ENCODE data around the gene AKR1A1.
"Not testable (repeated sequence)": the region's sequence is repeated elsewhere in the genome, so short reads cannot be mapped to it uniquely, and the experiment has no call there.

Gene AKR1A1

DNA sequence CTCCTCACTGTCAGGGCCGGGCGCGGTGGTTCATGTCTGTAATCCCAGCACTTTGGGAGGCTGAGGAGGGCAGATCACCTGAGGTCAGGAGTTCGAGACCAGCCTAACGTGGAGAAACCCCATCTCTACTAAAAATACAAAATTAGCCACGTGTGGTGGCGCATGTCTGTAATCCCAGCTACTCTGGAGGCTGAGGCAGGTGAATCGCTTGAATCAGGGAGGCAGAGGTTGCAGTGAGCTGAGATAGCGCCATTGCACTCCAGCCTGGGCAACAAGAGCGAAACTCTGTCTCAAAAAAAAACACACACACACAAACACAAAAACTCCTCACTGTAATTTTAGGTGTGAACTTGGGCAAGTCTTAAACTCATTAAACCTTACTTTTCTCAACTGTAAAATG, 26.7 kb upstream of the AKR1A1 start:
- not testable (repeated sequence) for DNase-seq

DNA sequence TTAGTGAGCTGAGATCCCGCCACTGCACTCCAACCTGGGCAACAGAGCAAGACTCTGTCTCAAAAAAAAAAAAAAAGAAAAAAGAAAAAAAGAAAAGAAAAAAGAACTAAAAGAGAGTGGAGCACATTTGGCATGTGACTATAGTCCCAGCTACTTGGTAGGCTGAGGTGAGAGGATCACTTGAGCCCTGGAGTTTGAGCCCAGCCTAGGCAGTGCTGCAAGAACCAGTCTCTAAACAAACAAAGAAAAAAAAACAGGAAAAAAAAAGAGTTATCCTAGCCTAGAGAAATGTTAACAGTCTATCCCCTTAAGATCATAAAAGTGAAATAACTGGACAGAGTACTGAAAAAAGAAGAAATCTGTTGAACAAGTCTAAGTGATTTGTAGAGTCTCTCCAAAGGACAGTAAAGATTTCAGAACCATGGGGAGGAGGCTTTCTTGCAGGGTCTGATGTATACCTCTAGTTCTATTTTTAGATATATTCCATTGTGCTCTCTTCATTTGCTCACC, 24.4 kb upstream of the AKR1A1 start:
- DNase-seq, result no peak

DNA sequence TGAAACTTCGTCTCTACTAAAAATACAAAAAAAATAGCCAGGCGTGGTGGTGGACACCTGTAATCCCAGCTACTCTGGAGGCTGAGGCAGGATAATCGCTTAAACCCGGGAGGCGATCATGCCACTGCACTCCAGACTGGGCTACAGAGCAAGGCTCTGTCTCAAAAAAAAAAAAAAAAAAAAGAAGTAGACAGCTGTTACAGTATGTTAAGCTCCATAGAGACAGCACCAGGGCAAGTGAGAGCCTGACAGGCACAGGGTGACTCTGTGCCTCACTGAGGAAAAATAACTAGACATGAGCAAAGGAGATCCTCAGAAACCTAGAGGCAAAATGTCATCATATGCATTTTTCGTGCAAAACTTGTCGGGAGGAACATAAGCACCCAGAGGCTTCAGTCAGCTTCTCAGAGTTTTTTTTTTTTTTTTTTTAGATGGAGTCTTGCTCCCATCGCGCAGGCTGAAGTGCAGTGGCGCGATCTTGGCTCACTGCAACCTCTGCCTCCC, 19.9 kb upstream of the AKR1A1 start:
- DNase-seq, result no peak

DNA sequence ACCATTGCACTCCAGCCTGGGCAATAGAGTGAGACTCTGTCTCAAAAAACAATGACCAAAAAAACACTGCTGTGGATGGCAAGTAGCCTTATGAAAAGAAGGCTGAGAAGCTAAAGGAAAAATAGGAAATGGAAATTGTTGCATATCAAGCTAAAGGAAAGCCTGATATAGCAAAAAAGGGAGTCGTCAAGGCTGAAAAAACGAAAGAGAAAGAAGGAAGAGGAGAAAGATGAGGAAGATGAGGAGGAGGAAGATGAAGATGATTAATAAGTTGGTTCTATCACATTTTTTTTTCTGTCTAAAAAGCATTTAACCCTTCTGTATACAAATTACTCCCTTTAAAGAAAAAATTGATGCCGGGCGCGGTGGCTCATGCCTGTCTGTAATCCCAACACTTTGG, 18.8 kb upstream of the AKR1A1 start:
- no peak for DNase-seq

DNA sequence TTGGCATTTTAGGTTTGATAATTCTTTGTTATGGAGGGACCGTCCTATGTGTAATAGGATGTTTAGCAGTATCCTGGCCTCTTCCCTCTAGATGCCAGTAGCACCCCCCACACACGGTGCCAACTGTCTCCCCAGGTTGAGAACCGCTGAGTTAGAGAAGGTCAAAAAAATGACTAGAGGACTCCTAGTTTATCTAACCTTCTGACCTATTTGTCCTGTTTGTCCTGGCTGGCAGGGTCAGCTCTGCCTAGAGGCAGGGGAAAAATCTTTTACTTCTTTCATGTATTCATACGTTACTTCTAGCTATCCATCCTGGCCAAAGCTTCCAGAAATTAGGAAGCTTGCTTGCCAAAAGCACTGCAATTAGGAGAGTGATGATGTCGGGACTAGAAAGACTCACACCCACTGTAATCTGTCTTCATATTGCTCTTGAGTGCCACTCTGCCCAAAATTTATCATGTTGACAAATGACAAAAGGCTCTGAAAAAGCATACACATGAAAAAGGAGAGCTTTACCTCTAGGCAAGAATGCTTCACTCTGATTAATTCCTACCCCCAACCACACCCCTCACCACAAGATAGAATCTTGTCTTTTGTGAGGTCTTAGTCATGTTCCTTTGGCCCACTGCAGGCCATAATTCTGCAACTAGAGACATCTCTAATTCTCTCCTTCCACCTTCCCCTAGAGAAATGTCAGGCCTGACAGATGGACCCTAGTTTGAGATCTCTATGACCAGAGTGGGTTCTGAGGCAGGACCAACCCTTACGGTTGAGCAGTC, 14.4 kb upstream of the AKR1A1 start:
- no peak for DNase-seq

DNA sequence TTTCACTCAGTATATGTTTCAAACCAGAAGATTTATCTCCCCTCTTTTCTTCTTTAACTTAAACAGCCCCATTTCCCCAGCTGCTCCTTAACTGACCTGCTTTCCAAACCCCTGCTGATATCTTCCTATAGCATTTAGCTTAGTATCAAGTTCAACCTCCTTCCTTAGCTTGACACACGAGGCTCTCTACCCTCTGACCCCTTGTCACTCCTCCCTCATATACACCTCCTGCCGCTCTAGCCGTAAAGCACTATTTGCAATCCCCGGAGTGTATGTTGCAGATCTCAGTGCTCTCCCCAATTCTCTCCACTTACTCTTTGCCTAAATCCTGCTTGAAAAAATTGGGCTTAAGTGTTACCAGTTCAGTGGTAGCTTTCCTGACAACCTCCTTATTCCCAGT, 13.7 kb upstream of the AKR1A1 start:
- DNase-seq, result no peak

DNA sequence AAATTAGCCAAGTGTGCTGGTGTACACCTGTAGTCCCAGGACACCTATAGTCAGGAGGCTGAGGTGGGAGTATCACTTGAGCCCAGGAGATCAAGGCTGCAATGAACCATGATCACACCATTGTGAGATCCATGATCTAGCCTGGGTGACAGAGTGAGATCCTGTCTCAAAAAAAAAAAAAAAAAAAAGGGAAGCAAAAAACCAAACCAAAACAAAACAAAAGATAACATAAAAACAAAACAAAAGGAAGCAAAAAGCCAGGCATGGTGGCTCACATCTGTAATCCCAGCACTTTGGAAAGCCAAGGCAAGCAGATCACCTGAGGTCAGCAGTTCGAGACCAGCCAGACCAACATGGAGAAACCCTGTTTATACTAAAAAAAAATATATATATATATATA, 9.4 kb upstream of the AKR1A1 start:
- DNase-seq, result no peak

DNA sequence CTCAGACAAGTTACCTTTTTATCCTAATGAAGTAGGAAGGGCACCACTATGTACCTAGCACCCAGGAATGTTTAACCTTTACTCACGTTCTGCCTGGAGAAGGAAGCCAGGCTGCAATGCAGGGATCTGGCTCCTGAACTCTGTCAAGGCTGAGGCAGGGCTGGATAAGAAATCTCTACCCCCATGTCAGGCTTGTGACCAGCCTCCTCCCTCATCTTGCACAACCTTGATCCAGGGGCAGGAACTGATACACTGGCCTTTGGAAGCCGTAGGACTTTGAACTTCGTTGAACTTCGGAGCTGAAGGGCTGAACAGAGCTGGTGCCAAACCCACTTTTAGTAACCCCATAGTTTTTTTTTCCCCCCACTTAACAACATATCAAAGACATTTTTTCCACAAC, 8.0 kb upstream of the AKR1A1 start:
- DNase-seq, result no peak

DNA sequence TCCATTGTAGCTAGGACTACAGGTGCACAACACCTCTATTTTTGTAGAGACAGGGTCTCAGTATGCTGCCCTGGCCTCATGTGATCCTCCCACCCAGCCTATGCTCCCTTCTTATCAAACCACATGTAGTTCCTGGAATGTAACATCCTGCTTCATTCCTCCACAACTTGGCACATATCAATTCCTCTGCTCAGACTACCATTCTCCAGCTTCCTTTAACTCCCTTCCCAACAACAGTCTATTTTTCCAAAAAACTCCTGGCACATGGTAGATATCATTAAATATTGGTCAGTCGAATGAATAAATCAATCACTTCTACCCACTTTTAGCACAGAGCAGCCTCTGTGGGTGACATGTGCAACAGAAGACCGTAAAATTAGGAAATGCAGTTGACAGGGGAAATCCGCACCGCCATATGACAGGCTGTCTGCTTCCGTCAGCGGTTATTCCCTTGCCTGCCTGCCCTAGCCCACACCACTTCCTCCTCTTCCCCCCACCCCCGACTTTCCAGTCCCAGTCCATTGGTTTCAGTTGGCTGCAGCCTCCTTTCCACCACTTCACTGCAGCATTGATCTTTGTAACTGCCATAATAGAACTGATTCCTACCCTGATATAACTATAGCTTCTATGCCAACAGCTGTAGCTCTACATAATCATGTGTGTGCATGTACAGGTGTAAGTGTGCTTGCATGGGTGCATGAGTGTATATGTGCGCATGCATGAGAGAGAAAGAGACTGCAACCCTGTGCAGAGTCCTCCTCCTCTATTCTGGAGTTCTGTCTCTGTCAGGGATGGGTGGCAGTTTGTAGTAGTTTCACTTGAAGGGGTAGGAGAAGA, 6.8 kb upstream of the AKR1A1 start:
- no peak for DNase-seq

DNA sequence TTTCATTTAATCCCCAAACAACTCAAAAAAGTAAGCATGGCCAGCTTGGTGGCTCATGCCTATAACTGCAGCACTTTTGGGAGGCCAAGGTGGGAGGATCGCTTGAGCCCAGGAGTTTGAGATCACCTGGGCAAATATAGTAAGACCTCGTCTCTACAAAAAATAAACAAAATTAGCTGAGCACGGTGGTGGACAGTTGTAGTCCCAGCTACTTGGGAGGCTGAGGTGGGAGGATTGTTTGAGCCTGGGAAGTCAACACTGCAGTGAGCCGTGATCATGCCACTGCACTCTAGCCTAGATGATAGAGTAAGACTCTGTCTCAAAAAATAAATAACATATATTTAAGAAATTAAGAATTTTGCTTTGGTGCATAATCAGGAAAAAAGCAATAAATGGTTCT, 6.1 kb upstream of the AKR1A1 start:
- DNase-seq, result no peak

DNA sequence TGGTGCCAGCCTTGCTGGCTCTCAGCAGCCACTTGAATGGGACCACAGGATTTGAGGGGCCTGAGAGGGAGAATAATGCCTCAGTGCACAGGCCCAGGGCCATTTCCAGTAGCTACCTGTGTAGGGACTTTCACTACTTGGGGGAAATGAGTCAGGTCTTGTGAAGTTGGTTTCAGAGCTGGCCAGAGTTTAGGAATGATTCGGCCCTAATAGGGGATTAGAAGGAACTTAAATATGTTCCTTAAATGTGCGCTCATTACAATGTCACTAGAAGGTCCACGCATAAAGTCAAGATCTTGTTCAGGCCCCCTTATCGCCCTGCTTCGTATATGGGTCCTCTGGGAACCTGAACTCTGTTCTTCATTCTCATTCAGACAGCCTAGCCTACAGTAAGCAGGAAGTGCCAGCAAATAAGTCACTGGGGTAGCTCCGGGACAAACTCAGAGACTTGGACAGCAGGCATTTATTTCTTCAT, 5.6 kb upstream of the AKR1A1 start:
- no peak for DNase-seq

DNA sequence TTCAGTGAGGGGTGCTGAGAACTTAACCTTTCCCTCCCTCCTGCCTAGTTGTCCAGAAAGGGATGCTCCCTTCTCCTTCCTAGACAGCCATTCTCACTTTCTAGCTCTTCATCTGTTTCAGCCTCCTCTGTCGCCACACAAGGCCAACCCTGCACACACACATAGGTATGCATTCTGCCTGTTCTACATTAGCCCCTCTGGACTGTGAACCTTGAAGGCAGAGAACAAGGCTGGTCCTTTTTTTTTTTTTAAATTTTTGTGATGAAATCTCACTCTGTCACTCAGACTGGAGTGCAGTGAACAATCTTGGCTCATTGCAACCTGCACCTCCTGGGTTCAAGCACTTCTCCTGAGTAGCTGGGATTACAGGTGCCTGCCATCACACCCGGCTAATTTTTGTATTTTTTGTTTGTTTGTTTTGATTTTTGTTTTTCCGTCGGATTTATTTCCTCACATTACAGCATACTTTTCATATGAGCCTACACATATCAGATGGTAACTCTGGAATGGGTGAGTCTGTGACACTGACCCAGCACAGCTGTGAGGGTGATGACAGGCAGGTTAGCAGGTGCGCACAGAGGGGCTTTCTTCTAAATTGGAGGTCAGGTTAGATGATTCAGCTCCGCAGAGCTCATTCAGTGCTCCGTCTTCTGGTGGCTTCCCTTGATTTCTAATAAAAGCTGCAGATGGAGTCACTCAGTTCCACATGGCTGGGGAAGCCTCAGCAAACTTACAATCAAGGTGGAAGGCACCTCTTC, 4.9 kb upstream of the AKR1A1 start:
- DNase-seq, result no peak

DNA sequence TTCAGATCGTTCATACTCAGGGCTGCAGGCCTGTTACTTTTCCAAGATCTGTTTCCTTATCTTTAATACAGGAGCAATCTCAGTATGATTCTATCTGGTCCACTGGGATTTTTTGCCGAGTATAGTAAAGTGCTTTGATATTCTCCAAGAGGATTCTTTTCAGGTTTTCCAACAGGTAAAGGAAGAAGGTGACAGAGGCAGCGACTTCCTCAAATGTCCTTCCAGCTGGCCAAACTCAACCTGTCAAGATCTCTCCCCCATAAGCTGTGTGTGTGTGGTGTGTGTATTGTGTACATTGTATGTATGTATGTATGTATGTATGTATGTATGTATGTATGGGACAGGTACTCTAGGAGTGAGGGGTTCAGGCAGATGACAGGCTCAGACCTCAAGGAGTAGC, 1.1 kb downstream of the AKR1A1 start:
- DNase-seq, result no peak

DNA sequence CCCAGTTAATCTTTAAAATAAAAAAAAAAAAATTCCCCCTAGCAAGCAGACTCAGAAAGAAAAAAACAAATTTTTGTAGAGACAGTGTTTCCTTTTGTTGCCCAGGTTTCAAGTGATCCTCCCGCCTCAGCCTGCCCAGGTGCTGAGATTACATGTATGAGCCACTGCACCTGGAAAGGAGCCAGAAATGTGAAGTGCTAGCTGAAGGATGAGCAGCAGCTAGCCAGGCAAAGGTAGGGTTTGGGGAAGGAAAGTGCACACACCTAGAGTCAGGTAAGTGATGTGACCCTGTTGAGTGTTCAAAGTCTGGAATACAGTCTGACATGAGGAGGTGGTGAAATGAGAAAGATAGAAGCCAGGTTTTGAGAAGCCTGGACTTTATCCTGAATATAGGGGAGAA, 1.7 kb downstream of the AKR1A1 start:
- no peak for DNase-seq

DNA sequence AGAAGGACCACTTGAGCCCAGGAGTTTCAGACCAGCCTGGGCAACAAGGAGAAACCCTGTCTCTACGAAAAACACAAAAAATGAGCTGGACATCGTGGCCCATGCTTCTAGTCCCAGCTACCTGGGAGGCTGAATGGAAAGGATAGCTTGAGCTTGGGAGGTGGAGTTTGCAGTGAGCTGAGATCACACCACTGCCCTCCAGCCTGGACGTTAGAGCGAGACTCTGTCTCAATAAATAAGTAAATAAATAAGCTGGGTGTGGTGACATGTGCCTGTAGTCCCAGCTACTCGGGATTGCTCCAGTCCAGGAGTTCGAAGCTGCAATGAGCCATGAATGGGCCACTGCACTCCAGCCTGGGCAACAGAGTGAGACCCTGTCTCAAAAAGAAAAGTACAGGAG, 3.6 kb downstream of the AKR1A1 start:
- DNase-seq, result no peak

DNA sequence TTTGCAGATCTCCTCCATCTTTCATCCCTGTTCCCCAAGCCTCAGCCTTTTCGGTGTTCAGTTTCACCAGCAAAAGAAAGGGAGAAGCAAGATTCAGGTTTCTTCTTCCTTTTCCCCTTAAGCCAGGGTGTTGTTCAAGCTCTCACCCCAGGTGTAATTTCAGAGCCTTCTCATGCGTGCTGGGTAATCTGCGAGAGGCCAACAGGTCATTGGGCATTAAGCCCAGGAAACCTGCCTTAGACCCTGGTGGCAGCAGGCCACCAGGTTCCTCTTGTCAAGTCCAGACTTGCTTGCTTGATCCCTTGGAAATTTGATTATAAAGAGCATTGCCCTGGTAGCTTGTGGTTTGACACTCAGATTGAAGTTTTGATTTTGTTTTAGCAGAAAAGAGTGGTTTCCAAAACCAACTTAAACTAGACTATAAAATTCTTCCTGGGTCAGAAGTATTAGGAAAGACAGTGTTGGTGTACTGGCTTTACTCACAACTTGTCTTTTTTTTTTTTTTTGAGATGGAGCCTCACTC, 6.9 kb downstream of the AKR1A1 start:
- DNase-seq, result no peak

DNA sequence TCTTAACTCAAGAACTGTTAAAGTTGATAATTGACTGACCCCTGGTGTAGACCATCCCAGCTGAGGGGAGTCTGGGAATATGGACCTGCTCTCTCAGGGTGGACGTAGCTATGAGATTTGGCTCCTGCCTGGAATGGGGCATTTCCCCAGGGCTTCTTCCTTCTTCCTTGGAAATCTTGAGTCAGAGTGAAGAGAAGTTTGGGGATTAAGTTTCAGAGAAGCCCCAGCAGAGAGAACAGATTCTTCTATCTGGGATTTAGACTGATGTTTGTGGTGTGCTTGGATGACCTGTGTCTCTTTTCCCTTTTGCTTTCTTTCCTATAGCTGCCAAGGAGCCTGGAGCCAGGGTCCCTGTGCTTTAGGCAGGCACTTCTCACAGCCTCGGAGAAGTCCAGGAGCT, 13.2 kb downstream of the AKR1A1 start:
- DNase-seq, result no peak

DNA sequence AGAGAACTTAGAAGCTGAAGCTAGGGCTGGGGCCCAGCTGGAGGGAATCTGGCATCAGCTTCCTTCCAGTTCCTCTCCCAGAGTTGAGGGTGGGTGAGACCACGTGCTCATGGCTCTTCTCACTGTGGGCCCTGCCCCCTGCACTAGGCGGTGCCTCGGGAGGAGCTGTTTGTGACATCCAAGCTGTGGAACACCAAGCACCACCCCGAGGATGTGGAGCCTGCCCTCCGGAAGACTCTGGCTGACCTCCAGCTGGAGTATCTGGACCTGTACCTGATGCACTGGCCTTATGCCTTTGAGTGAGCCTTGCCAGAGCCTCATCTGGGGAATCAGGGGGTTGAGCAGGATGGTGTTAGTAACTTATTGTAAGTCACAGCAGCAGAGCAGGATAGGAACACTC, 16.1 kb downstream of the AKR1A1 start:
- DNase-seq, result no peak

DNA sequence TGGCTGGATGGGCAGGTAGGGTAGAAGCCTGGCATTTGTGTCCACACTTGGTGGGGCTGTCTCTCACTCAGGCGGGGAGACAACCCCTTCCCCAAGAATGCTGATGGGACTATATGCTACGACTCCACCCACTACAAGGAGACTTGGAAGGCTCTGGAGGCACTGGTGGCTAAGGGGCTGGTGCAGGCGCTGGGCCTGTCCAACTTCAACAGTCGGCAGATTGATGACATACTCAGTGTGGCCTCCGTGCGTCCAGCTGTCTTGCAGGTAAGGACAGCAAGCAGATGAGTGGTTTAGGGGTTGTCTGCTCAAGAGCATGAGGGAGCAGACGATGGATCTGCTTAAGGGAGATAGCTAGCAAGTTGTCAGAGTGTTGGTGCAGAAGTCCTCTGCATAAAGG, 17.3 kb downstream of the AKR1A1 start:
- DNase-seq, result no peak

DNA sequence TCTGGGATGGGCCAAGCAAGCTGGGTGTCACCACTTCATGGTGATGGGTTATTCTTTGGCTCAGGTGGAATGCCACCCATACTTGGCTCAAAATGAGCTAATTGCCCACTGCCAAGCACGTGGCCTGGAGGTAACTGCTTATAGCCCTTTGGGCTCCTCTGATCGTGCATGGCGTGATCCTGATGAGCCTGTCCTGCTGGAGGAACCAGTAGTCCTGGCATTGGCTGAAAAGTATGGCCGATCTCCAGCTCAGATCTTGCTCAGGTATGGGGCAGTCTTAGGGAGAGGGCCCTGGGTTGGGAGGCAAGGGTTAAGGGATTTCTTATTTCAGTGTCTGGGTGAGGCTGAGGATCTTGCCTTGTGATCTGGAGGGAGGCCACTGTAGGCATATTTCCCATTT, 17.8 kb downstream of the AKR1A1 start:
- no peak for DNase-seq

DNA sequence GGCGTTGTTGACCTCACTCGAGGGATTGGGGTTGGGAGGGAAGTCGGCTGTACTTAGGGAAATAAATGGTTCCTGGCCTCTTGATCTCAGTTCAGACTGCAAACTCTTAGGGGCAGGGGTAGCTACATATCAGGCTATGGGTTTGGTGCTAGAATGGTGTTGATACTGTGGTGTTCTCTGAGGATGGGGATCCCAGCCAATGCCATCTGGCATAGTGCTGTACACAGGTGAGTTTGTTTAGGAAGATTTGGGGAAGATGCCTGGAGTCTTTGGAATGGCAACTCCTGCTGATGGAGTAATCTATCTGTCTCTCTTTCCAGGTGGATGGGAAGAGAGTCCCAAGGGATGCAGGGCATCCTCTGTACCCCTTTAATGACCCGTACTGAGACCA, 18.9 kb downstream of the AKR1A1 start:
- no peak for DNase-seq

DNA sequence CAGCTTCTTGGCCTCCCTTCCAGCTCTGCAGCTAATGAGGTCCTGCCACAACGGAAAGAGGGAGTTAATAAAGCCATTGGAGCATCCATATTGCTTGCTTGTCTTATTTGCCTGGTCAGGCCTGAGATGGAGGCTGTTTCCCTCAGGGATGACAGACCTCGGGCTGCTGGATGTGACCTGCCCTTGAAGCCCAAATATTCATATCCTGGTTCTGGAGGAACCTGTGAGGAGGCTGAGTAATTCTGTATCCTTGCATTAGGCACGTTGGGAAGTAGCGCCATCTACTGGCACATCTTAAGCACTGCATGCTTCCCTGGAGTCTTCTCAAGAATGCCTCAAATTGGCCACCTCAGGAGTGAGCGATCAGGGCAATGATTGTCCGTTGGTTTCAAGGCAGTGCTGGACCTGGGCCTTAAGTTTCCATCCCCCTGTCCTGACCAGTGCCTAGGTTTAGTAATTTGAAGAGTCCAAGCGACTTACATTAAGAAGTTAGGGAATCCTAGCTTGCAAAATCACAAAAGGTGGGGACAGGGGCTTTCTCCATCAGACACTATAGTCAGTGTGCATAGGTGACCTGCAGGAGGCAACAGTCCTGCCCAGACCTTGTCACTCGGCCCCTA, 19.4 kb downstream of the AKR1A1 start:
- no peak for DNase-seq

Data from activated gamma-delta T cell (primary cell).